LNCAP (cell line): ENCODE data around the gene LEMD1.

ENCODE experiments used
- TF ChIP-seq, protein P1 (sequence below): fragments of 450-650 bp; IDR thresholded peaks from 2 replicates; pipeline ENCODE4 v1.5.1; 2017; ENCODE audit warnings: mild to moderate bottlenecking

LEMD1 gene

DNA sequence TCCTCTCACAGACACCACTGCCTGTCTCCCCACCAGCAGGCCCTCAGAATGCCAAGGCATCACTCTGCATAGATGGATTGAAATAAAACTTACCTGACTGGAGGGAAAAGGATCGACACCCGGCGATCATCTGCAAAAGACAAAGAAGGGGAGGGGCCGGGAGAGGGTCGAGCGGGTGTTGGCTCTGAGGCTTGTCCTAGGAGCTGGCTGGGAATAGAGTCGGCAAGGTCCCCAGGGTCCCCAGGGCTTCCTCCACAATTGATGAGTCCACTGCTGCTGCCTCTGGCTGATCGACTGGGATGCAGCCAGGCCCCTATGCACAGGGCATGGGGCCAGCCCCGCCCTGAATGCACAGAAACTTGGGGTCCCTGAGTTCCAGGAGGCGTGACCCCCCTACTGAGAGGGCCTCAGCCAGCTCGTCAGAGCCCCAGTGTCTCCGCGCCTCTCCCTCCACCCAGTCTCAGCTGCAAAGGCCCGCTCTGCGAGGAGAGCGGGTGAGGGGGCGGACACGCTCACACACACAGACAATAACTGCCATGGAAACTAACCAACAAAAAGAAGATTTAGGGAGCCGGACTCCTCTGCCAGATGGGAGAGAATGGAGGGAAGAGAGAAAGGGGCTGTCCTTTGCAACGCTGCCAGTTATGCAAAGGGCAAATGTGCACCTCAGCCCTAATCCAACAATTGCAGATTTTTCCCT lies 65.3 kb downstream of the LEMD1 start, which contains the start of gene KLHDC8A:
Gene KLHDC8A (minus strand): TSS at position 483 of the 700 bp plus-strand sequence. CDS start 13,318 bp downstream, outside the sequence.
- TF ChIP-seq, protein P1, sequence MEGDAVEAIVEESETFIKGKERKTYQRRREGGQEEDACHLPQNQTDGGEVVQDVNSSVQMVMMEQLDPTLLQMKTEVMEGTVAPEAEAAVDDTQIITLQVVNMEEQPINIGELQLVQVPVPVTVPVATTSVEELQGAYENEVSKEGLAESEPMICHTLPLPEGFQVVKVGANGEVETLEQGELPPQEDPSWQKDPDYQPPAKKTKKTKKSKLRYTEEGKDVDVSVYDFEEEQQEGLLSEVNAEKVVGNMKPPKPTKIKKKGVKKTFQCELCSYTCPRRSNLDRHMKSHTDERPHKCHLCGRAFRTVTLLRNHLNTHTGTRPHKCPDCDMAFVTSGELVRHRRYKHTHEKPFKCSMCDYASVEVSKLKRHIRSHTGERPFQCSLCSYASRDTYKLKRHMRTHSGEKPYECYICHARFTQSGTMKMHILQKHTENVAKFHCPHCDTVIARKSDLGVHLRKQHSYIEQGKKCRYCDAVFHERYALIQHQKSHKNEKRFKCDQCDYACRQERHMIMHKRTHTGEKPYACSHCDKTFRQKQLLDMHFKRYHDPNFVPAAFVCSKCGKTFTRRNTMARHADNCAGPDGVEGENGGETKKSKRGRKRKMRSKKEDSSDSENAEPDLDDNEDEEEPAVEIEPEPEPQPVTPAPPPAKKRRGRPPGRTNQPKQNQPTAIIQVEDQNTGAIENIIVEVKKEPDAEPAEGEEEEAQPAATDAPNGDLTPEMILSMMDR = no peak

DNA sequence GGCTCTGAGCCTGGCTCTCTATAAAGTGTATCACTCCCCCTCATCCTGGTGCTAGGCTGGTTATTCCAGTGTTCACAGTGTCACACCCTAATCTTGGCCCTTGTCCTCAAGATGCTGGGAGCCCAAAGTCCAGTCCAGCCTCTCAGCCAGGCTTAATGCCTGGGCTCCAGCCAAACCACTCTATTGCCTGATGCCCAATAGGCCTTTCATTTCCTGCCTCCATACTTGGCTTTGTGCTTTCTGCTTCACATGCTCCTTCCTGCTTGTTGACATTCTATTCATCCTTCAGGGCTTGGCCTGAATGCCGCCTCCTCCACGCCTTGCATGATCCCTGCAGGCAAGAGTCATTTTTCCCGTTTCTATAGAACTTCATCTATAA lies 66.8 kb downstream of the LEMD1 start:
- TF ChIP-seq, protein P1 = no peak

DNA sequence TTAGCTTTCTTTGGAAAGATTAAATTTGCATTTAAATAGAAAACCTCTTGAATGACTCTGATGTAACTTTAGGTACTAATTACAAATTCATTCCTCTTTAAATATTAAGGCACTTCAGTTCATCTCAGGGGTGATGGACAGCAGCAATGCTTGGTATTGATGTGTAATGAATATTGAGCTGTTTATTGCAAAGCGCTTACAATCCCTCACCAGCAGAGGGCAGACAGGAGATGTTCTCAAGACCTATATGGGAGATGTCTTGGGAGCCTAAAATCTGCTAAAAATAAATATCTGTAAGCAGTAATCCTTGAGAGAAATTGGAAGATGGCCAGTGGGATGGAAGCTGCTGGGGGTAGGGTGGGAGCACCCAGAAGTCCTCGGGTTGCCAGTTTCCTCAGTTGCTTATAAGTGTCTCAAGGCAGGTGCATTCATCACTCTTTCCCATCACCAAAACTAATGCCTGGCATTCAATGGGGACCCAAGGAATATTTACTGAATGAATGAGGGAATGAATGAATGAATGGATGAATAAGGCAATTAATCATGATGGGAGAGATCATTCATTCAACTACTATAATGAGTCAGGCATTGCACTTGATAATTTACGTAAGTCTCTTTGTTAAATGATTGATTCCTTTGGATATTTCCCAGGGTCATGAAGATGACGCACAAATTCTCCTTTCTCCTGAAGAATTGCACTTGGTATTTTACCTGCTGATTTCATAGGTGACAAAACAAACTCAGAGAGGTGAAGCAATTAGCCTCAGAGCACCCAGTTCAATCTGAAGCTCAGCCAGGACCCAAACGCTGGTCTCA lies 67.4 kb downstream of the LEMD1 start:
- TF ChIP-seq, protein P1 = peak; percentile 95

DNA sequence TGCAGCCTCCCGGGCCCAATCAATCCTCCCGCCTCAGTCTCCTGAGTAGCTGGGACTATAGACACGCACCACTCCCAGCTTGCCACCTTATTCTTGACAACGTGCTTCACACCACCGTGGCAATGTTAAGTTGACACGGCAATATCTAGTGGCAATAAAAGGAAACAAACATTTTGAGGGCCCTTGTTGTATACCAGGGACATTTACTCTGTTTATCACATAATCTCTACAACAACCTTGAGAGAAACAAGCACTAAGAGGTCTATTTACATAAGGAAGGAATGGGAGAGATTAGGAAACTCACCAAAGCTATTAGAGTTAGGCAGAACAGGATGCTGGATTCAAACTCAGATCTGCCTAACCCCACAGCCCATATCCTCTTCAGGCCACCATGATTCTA lies 68.2 kb downstream of the LEMD1 start:
- TF ChIP-seq, protein P1 = no peak

DNA sequence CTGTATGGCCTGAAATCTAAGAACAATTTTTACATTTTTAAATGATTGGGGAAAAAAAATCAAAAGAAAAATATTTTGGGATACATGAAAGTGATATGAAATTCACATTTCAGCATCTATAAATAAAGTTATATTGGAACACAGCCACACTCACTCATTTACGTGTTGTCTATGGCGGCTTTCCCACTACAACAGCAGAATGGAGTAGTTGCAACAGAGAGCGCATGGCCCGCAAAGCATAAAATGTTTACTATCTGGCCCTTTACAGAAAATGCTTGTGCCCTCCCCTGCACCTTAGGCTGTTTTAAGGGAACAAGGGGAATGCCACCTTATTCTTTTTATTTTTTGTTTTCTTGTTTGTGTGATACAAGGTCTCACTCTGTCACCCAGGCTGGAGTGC lies 68.7 kb downstream of the LEMD1 start:
- TF ChIP-seq, protein P1 = no peak

DNA sequence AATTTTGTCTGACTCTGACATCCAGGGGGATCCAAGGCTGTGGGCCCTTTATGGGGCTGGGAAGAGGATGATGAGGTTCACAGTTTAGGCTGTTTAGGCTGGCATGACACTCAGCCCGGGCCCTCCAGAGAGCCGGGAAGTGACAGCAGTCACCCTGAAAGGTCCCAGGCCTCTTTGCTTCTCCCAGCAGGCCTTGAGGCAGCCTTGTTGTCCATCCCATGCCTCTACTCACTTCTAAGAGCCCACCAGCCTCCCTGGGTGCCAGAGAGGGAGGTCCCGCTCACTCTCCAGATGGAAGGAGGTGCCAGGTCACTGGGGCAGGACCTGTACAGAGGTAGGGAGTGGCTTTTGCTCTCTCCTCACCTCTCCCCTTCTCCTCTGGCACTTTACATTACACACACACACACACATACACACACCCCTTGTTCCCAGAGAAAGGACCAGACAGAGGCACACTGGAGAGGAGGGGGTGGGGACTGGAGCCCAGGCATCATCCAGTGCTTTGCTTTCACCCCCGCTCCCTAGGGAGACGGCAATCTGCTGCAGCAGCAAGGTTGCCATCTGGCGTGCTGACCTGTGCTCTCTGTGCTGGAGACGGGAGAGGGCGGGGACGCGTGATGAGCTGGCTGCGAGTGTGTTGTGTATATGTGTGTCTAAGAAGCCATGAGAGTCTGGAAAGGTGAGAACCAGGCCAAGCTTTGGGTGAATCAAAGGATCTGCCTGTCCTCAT lies 69.7 kb downstream of the LEMD1 start:
- TF ChIP-seq, protein P1 = no peak

DNA sequence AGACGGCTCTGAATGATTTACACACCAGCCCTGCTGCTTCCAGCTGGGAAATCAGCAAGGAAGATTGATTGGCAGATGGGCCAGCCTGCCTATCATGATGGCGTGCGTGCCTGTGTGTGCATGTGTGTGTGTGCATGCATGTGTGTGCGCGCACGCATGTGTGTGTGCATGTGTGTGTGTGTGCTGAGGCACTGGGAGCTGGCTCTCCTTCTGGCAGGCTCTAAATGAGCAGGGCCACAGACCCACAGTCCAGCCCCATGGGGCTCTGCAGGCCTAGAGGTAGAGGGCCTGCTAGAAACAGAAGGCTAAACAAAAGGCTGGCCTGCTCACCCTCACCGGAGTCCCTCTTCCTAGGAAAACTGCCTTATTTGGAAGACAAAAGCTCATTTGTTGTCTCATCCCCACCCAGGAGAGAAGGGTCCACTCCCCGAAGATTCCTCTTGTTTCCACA lies 71.1 kb downstream of the LEMD1 start:
- TF ChIP-seq, protein P1 = no peak
